Measurements from ENCODE around the gene TBC1D22A. TPM values are rescaled to one million over a fixed set of nuclear protein-coding genes. Genes with fewer than 3 reads are reported as not detected.

The TBC1D22A gene
- total RNA-seq, 1 experiment from 2014 or later: 14.3 TPM

- ChIA-PET POLR2A (ENCODE audit: unreplicated experiment) (no interaction called here), CTCF (interaction anchor here (0.7 kb wide), 1 partner anchor 90 kb away, joined by 4 read pairs; no protein-coding TSS in a partner anchor)
- H3K9me3 ChIP-seq (ENCODE audit: low read length): no peaks in the 10 kb centered on the region
- peak; percentile 2 for DNase-seq
- H3K79me2 ChIP-seq (ENCODE audit: low read length): no peaks in the 10 kb centered on the region
- no peaks in the 10 kb centered on the region for H3F3A ChIP-seq (ENCODE audit: low read length, unreplicated experiment)
- no peak overlapping the region for H3K27ac ChIP-seq (ENCODE audit: low read length)
- H4K20me1 ChIP-seq (ENCODE audit: low read length): no peaks in the 10 kb centered on the region
- no peak overlapping the region for H3K4me3 ChIP-seq (ENCODE audit: low read length)
- TF ChIP-seq EZH2 (IDR thresholded peaks at IDR 0.05; ENCODE audit: low read length, unreplicated experiment) (no peak), EZH2phosphoT487 (IDR thresholded peaks at IDR 0.05; ENCODE audit: borderline replicate concordance, low read length) (no peak)
- TF ChIP-seq, protein P1, sequence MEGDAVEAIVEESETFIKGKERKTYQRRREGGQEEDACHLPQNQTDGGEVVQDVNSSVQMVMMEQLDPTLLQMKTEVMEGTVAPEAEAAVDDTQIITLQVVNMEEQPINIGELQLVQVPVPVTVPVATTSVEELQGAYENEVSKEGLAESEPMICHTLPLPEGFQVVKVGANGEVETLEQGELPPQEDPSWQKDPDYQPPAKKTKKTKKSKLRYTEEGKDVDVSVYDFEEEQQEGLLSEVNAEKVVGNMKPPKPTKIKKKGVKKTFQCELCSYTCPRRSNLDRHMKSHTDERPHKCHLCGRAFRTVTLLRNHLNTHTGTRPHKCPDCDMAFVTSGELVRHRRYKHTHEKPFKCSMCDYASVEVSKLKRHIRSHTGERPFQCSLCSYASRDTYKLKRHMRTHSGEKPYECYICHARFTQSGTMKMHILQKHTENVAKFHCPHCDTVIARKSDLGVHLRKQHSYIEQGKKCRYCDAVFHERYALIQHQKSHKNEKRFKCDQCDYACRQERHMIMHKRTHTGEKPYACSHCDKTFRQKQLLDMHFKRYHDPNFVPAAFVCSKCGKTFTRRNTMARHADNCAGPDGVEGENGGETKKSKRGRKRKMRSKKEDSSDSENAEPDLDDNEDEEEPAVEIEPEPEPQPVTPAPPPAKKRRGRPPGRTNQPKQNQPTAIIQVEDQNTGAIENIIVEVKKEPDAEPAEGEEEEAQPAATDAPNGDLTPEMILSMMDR (conservative IDR thresholded peaks at IDR 0.05; ENCODE audit: low read depth, low read length): no peak
- ATAC-seq: no peak
- H3K36me3 ChIP-seq (ENCODE audit: low read depth, low read length): no peaks in the 10 kb centered on the region
- peaks cover 15% of the 10 kb centered on the region for H3K4me1 ChIP-seq (ENCODE audit: insufficient read depth, low read length)
- no TSS peak for BruUV-seq (replicated peaks)
- H3K27me3 ChIP-seq (ENCODE audit: low read length): no peaks in the 10 kb centered on the region
- intact Hi-C loops (cut with micrococcal nuclease): no loop called here
- no peak overlapping the region for H2AFZ ChIP-seq (ENCODE audit: low read length)
- H3K4me2 ChIP-seq (ENCODE audit: low read length): no peak overlapping the region
- H3K9ac ChIP-seq (ENCODE audit: low read length): no peak overlapping the region
- H3K9me2 ChIP-seq (replicated peaks; ENCODE audit: low read length): no peaks in the 10 kb centered on the region
Observed at GRCh38 chr22:46935506-46936377, 173.3 kb downstream of the TBC1D22A start.

DNA sequence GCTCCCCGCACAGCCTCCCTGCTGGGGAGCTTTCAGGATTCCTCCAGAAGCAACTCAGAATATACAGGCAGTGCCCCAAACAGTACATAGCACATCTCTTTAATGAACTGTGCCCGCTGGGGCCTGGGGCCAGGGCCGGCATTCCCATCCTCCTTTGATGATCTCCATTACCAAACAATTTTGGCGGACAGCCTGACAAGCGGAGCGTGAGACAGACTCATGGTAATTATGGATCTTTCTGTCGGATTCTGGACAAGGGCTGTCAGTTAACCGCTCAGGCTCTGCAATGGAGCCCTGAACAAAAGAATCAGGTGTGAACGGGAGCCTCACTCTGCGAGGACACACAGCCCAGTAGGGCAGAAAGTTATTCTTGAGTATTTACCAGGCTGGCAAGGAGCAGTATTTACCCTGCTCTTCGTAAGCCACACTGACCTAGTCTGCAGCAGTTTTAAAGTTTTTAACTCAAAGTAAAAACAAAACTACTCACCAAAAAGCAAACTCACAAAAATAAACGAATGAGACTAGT is 174.0 kb downstream of the TBC1D22A start:
- H3K9ac ChIP-seq (ENCODE audit: low read length): no peak overlapping the region
- H4K20me1 ChIP-seq (ENCODE audit: low read length): no peaks in the 10 kb centered on the region
- H3K27me3 ChIP-seq (ENCODE audit: low read length): no peaks in the 10 kb centered on the region
- TF ChIP-seq, protein P1 (conservative IDR thresholded peaks at IDR 0.05; ENCODE audit: low read depth, low read length): no peak
- no peak for TF ChIP-seq EZH2 (IDR thresholded peaks at IDR 0.05; ENCODE audit: low read length, unreplicated experiment)
- no peak for TF ChIP-seq EZH2phosphoT487 (IDR thresholded peaks at IDR 0.05; ENCODE audit: borderline replicate concordance, low read length)
- peaks cover 15% of the 10 kb centered on the region for H3K4me1 ChIP-seq (ENCODE audit: insufficient read depth, low read length)
- no peak for DNase-seq
- H3K27ac ChIP-seq (ENCODE audit: low read length): no peak overlapping the region
- no peak overlapping the region for H3K4me3 ChIP-seq (ENCODE audit: low read length)
- intact Hi-C loops (cut with micrococcal nuclease): no loop called here
- POLR2A ChIA-PET (ENCODE audit: unreplicated experiment): no interaction called here
- BruUV-seq (replicated peaks): no TSS peak
- no peaks in the 10 kb centered on the region for H3K79me2 ChIP-seq (ENCODE audit: low read length)
- no peaks in the 10 kb centered on the region for H3K36me3 ChIP-seq (ENCODE audit: low read depth, low read length)
- CTCF ChIA-PET: no interaction called here
- no peak for ATAC-seq
- no peak overlapping the region for H2AFZ ChIP-seq (ENCODE audit: low read length)
- H3K4me2 ChIP-seq (ENCODE audit: low read length): no peak overlapping the region
- H3K9me3 ChIP-seq (ENCODE audit: low read length): no peaks in the 10 kb centered on the region
- no peaks in the 10 kb centered on the region for H3K9me2 ChIP-seq (replicated peaks; ENCODE audit: low read length)
- no peaks in the 10 kb centered on the region for H3F3A ChIP-seq (ENCODE audit: low read length, unreplicated experiment)

GRCh38 chr22:46937185-46937584 is 174.7 kb downstream of the TBC1D22A start:
- Histone ChIP-seq H3F3A (ENCODE audit: low read length, unreplicated experiment) (no peaks in the 10 kb centered on the region), H3K4me1 (ENCODE audit: insufficient read depth, low read length) (peaks cover 15% of the 10 kb centered on the region), H3K9me3 (ENCODE audit: low read length) (no peaks in the 10 kb centered on the region), H3K9ac (ENCODE audit: low read length) (no peak overlapping the region), H3K79me2 (ENCODE audit: low read length) (no peaks in the 10 kb centered on the region), H3K4me2 (ENCODE audit: low read length) (no peak overlapping the region), H3K27me3 (ENCODE audit: low read length) (no peaks in the 10 kb centered on the region), H3K27ac (ENCODE audit: low read length) (no peak overlapping the region), H3K36me3 (ENCODE audit: low read depth, low read length) (no peaks in the 10 kb centered on the region), H3K9me2 (replicated peaks; ENCODE audit: low read length) (no peaks in the 10 kb centered on the region), H3K4me3 (ENCODE audit: low read length) (no peak overlapping the region), H2AFZ (ENCODE audit: low read length) (no peak overlapping the region), H4K20me1 (ENCODE audit: low read length) (no peaks in the 10 kb centered on the region)
- intact Hi-C loops (cut with micrococcal nuclease): no loop called here
- ATAC-seq (no peak), DNase-seq (no peak)
- CTCF ChIA-PET: no interaction called here
- TF ChIP-seq, protein P1 (conservative IDR thresholded peaks at IDR 0.05; ENCODE audit: low read depth, low read length): no peak
- no peak for TF ChIP-seq EZH2phosphoT487 (IDR thresholded peaks at IDR 0.05; ENCODE audit: borderline replicate concordance, low read length)
- TF ChIP-seq EZH2 (IDR thresholded peaks at IDR 0.05; ENCODE audit: low read length, unreplicated experiment): no peak
- POLR2A ChIA-PET (ENCODE audit: unreplicated experiment): no interaction called here
- no TSS peak for BruUV-seq (replicated peaks)

Data from PC-3 (cell line).